SK-N-MC (cell line): Measurements from ENCODE around the gene RAB19.
"Not testable (repeated sequence)": the region's sequence is repeated elsewhere in the genome, so short reads cannot be mapped to it uniquely, and the experiment has no call there.

Experiments used
- DNase-seq: peaks from one replicate; pipeline ENCODE4 v3.0.0-alpha.2; 2011; ENCODE audit warnings: low read depth, low spot score
- H3K27ac ChIP-seq: fragments of 200-600 bp; sonication (generic); 2 replicates; pipeline ENCODE4 v1.5.1; 2016; ENCODE audit warnings: mixed run types
- H3K36me3 ChIP-seq: fragments of 200-600 bp; sonication (generic); 2 replicates; pipeline ENCODE4 v1.6.1; 2017; ENCODE audit warnings: antibody characterized with exemption, low read length, mixed read lengths; ENCODE audit not compliant: insufficient read depth
- H3K4me3 ChIP-seq: fragments of 200-600 bp; sonication (generic); 2 replicates; pipeline ENCODE4 v1.5.1; 2016
- H3K9ac ChIP-seq: fragments of 200-600 bp; sonication (generic); 2 replicates; pipeline ENCODE4 v1.8.0; 2017; ENCODE audit warnings: mixed run types, mixed read lengths; ENCODE audit not compliant: insufficient read length
- H3K9me3 ChIP-seq: fragments of 200-600 bp; sonication (generic); 2 replicates; pipeline ENCODE4 v1.6.1; 2017; ENCODE audit warnings: low read depth, mild to moderate bottlenecking, antibody characterized with exemption, low read length, moderate library complexity, mixed read lengths
- EZH2 ChIP-seq: fragments of 200-600 bp; sonication (generic); IDR thresholded peaks from one replicate; pipeline ENCODE4 v1.6.1; 2017; ENCODE audit warnings: antibody characterized with exemption
- FOXP2 ChIP-seq: optimal IDR thresholded peaks from 2 replicates; pipeline ENCODE3; 2011; ENCODE audit warnings: mild to moderate bottlenecking, moderate library complexity; ENCODE audit not compliant: insufficient read depth; ENCODE audit errors: extremely low read length, control extremely low read depth
- POLR2AphosphoS5 ChIP-seq: IDR thresholded peaks from 2 replicates; pipeline ENCODE4 v1.6.1; 2012; ENCODE audit warnings: mild to moderate bottlenecking, low read depth, low read length, borderline replicate concordance

The RAB19 gene

DNA sequence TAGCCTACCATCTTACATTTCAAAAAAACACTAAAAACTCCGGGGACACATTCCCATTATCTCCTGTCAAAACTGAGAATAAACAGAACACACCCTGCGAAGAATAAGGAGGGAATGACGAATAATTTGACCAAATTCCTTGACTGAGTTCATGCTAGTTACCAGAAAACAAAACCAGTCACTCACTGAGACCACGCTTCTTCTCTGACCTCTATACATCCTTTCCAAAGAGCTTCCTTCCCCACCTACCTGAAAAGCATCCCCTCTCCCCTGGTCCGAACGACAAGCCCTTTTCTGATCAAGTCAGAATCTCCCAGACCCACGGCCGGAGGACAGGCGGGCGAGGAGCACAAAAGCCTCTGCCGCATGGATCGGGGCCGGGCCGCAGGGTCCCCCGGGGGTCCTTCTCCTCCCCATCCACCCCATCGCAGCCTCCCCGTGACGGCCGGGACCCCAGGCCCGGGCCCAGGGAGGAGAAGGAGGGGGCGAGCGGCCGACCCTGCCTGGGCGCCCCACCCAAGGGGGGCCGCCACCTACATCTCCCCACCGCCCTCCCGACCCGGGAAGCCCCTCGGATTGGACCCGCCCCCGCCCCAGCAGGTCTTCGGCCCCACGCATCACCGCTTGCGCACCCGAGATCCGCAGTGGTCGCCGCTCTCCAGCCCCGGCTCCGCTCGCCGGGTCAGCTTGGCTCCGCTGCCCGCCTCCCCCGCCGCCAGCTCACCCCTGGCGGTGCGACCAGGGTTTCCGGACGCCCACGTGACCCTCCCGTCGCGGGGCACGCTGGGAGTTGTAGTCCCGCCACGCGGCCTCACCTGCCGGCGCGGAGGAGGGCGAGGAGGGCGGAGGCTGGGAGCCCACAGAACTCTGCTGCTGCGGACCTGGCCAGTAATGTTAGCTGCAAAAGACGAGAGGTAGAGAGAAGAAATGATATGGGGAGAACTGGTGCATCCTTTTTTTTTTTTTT, 5.8 kb upstream of the RAB19 start, which contains the start of gene SLC37A3:
TSS of gene SLC37A3 (minus strand) at position 747 of the 967 bp plus-strand sequence. CDS start 16,004 bp downstream, outside the sequence.
- Histone ChIP-seq H3K4me3 (peak within 1 kb of the TSS; percentile 89), H3K27ac (no peak within 1 kb of the TSS), H3K9ac (peak within 1 kb of the TSS; percentile 85), H3K36me3 (no peaks in the 10 kb centered on the region), H3K9me3 (no peaks in the 10 kb centered on the region)
- peak; percentile 61 for TF ChIP-seq FOXP2
- TF ChIP-seq EZH2: no peak
- peak; percentile 82 for TF ChIP-seq POLR2AphosphoS5
- DNase-seq: no peak

DNA sequence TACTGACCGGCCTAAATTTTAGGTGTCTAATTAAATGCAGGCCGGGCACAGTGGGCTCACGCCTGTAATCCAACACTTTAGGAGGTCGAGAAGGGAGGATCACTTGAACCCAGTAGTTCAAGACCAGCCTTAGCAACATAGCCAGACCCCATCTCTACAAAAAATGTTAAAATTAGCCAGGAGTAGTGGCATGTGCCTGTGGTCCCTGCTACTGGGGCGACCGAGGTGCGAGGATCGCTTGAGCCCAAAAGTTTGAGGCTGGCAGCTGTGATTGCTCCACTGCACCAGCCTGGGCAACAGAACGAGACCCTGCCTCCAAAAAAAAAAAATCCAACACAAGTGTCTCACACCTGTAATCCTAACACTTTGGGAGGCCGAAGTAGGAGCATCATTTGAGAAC, 5.0 kb upstream of the RAB19 start:
- no peak overlapping the region for H3K9ac ChIP-seq
- no peak overlapping the region for H3K27ac ChIP-seq
- peak overlapping the region; percentile 89 for H3K4me3 ChIP-seq
- H3K9me3 ChIP-seq: no peaks in the 10 kb centered on the region
- no peaks in the 10 kb centered on the region for H3K36me3 ChIP-seq
- TF ChIP-seq EZH2: no peak
- DNase-seq: no peak

DNA sequence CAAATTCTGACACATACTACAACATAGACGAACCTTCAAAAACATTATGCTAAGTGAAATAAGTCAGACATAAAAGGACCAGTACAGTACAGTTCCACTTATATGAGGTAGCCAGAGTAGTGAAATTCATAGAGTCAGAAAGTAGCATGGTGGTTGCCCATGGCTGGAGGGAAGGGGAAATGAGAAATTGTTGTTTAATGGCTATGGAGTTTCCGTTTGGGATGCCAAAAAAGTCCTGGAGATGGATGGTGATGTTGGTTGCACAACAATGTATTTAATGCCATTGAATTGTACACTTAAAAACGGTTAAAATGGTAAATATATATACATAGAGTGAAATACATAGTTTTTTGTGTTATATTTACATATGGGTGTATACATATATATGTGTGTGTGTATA, 3.5 kb upstream of the RAB19 start:
- TF ChIP-seq FOXP2: no peak
- TF ChIP-seq EZH2: no peak
- TF ChIP-seq POLR2AphosphoS5: no peak
- Histone ChIP-seq H3K27ac (no peak overlapping the region), H3K36me3 (no peaks in the 10 kb centered on the region), H3K9me3 (no peaks in the 10 kb centered on the region), H3K4me3 (no peak overlapping the region), H3K9ac (no peak overlapping the region)
- DNase-seq: no peak

DNA sequence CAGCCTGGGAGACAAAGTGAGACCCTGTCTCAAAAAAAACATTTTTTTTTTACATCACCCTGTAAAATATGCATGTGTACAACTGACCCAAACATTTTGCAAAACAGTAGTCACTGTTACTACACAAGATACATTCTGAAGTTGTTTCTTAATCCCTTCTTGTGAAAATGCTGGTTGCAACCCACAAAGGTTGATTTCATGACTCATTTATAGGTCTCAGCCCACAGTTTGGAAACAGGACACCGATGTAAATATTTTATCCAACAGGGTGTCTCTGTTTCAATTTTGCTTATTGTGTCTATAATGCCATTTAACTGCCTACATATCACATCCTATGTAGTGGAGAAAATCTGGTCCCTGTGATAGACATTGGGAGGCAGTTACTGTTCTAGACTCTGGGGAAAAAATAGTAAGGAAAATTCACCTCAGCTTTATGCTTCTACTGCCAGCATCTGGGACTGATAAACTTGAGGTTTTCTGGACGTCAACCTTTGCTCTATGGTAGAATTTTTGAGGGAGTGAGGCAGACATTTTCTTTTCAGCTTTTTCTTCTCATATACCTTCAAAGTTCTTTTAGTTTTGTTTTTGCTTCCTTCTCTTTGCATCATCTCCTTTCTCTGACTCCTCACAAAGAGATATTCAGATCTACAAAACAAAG, 1.6 kb upstream of the RAB19 start:
- Histone ChIP-seq H3K9me3 (no peaks in the 10 kb centered on the region), H3K9ac (no peak overlapping the region), H3K27ac (no peak overlapping the region), H3K4me3 (no peak overlapping the region), H3K36me3 (no peaks in the 10 kb centered on the region)
- TF ChIP-seq FOXP2: no peak
- no peak for TF ChIP-seq EZH2
- TF ChIP-seq POLR2AphosphoS5: no peak
- DNase-seq: no peak

DNA sequence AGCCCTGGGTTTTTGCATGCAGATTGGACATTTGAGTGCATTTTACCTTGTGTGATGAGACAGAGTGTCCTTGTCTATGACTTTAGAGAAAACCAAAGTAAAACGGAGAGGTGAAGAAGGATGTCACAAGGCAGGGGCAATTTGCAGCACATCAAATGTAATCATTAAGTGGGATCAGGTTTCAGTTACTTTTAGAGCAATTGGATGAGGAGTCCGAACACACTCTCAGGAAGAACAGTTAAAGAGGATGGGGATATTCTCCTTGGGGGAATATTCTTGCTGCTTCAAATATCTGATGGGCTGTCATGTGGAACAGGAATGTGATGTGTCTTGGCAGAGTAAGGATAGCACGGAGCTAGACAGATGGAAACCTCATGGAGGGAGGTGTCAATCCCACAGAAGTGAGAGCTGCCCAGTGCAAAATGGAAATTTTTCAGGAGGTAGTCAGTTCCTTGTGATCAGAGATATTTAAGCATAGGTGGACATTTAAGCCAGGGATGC, 757 bp downstream of the RAB19 start:
- Histone ChIP-seq H3K9me3 (no peaks in the 10 kb centered on the region), H3K36me3 (no peaks in the 10 kb centered on the region), H3K9ac (no peak overlapping the region), H3K27ac (no peak overlapping the region), H3K4me3 (no peak overlapping the region)
- TF ChIP-seq FOXP2: no peak
- no peak for TF ChIP-seq EZH2
- TF ChIP-seq POLR2AphosphoS5: no peak
- DNase-seq: no peak

DNA sequence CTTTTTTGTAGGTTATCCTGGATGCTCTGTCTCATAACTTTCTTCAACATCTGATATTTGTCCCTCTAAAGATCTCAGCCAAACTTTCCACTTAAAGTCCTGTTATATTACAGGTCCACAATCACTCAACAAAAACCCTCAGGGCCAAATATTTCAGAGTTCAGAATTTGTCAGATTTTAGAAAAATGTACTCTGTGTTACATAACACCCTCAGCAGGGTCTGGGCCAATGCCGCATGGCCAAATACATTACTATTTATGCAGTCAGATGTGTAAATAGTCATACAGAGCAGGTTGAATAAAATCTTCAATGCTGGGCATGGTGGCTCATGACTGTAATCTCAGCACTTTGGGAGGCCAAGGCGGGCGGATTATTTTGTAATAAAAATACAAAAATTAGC, 11.5 kb downstream of the RAB19 start:
- no peaks in the 10 kb centered on the region for H3K9me3 ChIP-seq
- DNase-seq: no peak
- H3K36me3 ChIP-seq: no peaks in the 10 kb centered on the region
- H3K9ac ChIP-seq: no peak overlapping the region
- no peak overlapping the region for H3K27ac ChIP-seq
- no peak overlapping the region for H3K4me3 ChIP-seq
- TF ChIP-seq FOXP2 (no peak), EZH2 (no peak), POLR2AphosphoS5 (no peak)

DNA sequence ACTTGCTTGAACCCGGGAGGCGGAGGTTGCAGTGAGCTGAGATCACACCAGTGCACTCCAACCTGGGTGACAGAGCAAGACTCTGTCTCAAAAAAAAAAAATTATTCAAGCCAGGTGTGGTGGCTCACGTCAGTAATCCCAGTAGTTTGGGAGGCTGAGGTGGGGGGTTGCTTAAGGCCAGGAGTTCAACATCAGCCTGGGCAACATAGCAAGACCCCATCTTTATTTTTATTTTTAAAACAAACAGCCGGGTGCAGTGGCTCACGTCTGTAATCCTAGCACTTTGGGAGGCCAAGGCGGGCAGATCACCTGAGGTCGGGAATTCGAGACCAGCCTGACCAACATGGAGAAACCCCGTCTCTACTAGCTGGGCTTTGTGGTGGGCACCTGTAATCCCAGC, 12.0 kb downstream of the RAB19 start:
- DNase-seq, H3K9ac ChIP-seq, H3K9me3 ChIP-seq, H3K4me3 ChIP-seq, H3K36me3 ChIP-seq, H3K27ac ChIP-seq: not testable (repeated sequence)

DNA sequence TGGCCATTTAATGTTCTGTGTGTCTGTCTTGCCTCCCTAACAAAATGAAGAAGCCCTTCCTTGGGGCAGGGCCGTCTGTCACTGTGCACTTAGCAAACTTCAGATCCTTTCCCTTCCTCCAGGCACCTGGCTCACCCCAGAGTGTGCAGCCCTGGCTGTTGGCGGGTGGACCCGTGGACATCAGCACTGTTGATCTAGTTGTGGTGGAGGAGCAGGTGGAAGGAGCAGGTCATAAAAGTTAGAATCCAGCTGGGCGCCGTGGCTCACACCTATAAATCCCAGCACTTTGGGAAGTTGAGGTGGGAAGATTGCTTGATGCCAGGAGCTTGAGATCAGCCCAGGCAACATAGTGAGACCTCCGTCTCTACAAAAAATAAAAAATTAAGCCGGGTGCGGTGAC, 12.7 kb downstream of the RAB19 start:
- no peak overlapping the region for H3K9ac ChIP-seq
- TF ChIP-seq EZH2: no peak
- TF ChIP-seq POLR2AphosphoS5: no peak
- no peak for TF ChIP-seq FOXP2
- no peak overlapping the region for H3K4me3 ChIP-seq

More for the DNA sequence above, 12.7 kb downstream of the RAB19 start:
- Histone ChIP-seq H3K27ac (no peak overlapping the region), H3K9me3 (no peaks in the 10 kb centered on the region), H3K36me3 (no peaks in the 10 kb centered on the region)
- no peak for DNase-seq
